GM12878 (cell line): ENCODE results near the gene PIP5K1A. TPM values are rescaled to one million over a fixed set of nuclear protein-coding genes. Genes with fewer than 3 reads are reported as not detected.

Source experiments
- BCLAF1 ChIP-seq: fragments of 450-650 bp; IDR thresholded peaks from 2 replicates; pipeline ENCODE4 v1.6.1; 2017; ENCODE audit warnings: antibody characterized with exemption, mild to moderate bottlenecking, moderate library complexity
- CHD2 ChIP-seq: IDR thresholded peaks from 2 replicates; pipeline ENCODE4 v1.6.1; 2011; ENCODE audit warnings: low read depth, low read length, improper control_type of control experiment, borderline replicate concordance
- CHD4 ChIP-seq: fragments of 200-600 bp; sonication (generic); IDR thresholded peaks from 2 replicates; pipeline ENCODE4 v1.6.1; 2016; ENCODE audit warnings: mild to moderate bottlenecking
- CREB1 ChIP-seq: IDR thresholded peaks from 2 replicates; pipeline ENCODE4 v1.6.1; 2012; ENCODE audit warnings: low read depth, mild to moderate bottlenecking, inconsistent platforms
- FOXM1 ChIP-seq: IDR thresholded peaks from 2 replicates; pipeline ENCODE4 v1.6.1; 2012; ENCODE audit warnings: low read depth, mild to moderate bottlenecking, inconsistent platforms, low read length, moderate library complexity
- GABPA ChIP-seq: IDR thresholded peaks from 2 replicates; pipeline ENCODE4 v1.6.1; 2014; ENCODE audit warnings: antibody characterized with exemption, low read depth, mild to moderate bottlenecking, inconsistent platforms
- PRDM15 ChIP-seq: fragments of 450-650 bp; formaldehyde crosslinking; IDR thresholded peaks from 2 replicates; pipeline ENCODE4 v1.4.0; 2020; ENCODE audit warnings: mild to moderate bottlenecking, moderate library complexity
- RAD51 ChIP-seq: fragments of 450-650 bp; IDR thresholded peaks from 2 replicates; pipeline ENCODE4 v1.6.1; 2016; ENCODE audit warnings: moderate library complexity, mild to moderate bottlenecking, inconsistent platforms
- SKIL ChIP-seq: fragments of 450-650 bp; IDR thresholded peaks from 2 replicates; pipeline ENCODE4 v1.6.1; 2017; ENCODE audit warnings: mild to moderate bottlenecking, low read depth, inconsistent platforms; ENCODE audit not compliant: poor library complexity, severe bottlenecking
- SMC3 ChIP-seq: IDR thresholded peaks from 2 replicates; pipeline ENCODE4 v1.6.1; 2011; ENCODE audit warnings: low read length, improper control_type of control experiment, borderline replicate concordance
- SP1 ChIP-seq: IDR thresholded peaks from one replicate; pipeline ENCODE4 v1.6.1; 2011; ENCODE audit warnings: low read depth, low read length
- SREBF2 ChIP-seq: IDR thresholded peaks from 2 replicates; pipeline ENCODE4 v1.6.1; 2012; ENCODE audit warnings: mild to moderate bottlenecking, low read length
- SRF ChIP-seq, 2 experiments: IDR thresholded peaks; 2 replicates each; pipeline ENCODE4 v1.6.1; 2011; ENCODE audit warnings: low read depth in 2 of 2, low read length in 2 of 2, mild to moderate bottlenecking in 1 of 2, moderate library complexity in 1 of 2
- TCF12 ChIP-seq: IDR thresholded peaks from 2 replicates; pipeline ENCODE4 v1.6.1; 2011; ENCODE audit warnings: low read depth, mild to moderate bottlenecking, low read length
- WRNIP1 ChIP-seq: IDR thresholded peaks from 2 replicates; pipeline ENCODE4 v1.6.1; 2011; ENCODE audit warnings: low read depth, low read length, improper control_type of control experiment, borderline replicate concordance
- ZBTB40 ChIP-seq: fragments of 450-650 bp; IDR thresholded peaks from 2 replicates; pipeline ENCODE4 v1.6.1; 2016; ENCODE audit warnings: mild to moderate bottlenecking, moderate library complexity, borderline replicate concordance
- ZNF384 ChIP-seq: IDR thresholded peaks from 2 replicates; pipeline ENCODE4 v1.6.1; 2012; ENCODE audit warnings: low read depth, mild to moderate bottlenecking, low read length, improper control_type of control experiment, borderline replicate concordance
- polyA plus RNA-seq, 11 experiments: library from polyadenylated mRNA; depleted of rRNA in 4 of 11; unstranded in 6 of 11; stranded (reverse) in 5 of 11; fragments of >200 nt; fragmentation: Nextera tagmentation in 4 of 11; fragmentation: Illumina TruSeq in 1 of 11; extraction: Ambion mirVana in 4 of 11; extraction: Trizol in 1 of 11; gene quantifications; 1 replicate in 1 of 11; 2 replicates in 10 of 11; pipeline versions ENCODE4 v1.2.1 to v1.2.3, GENCODE V29; 2011 to 2016; ENCODE audit warnings: inconsistent platforms in 2 of 11, missing spikeins in 2 of 11, low read depth in 1 of 11
- total RNA-seq, 4 experiments: library from RNA; depleted of rRNA in 3 of 4; stranded (reverse); fragments of >200 nt in 3 of 4; fragmentation: Illumina TruSeq in 1 of 4; extraction: Trizol in 1 of 4; gene quantifications; 2 replicates each; pipeline versions ENCODE4 v1.2.1 to v1.2.3, GENCODE V29; 2013 to 2021

The PIP5K1A gene
- total and polyA plus RNA-seq, 10 of the 15 experiments (the other 5 are each of a cell fraction or from before 2014, with no cell fraction given): 4.5 to 114 (median 51.5) TPM

GRCh38 chr1:151165738-151166504 lies 32.4 kb upstream of the PIP5K1A start, which contains the start of the genes LYSMD1 and SCNM1 (continued):
- TF ChIP-seq SKIL: peak; percentile 65
- peak; percentile 93 for TF ChIP-seq CHD2
- TF ChIP-seq SREBF2: no peak
- peak; percentile 92 for TF ChIP-seq ZNF384
- peak in 1 of 2 experiments; percentile 56; a peak in 2 of 4 replicates for TF ChIP-seq SRF (IDR thresholded peaks at IDR 0.05; ENCODE audit: low read depth in 2 of 2, low read length in 2 of 2)
- TF ChIP-seq ZBTB40: peak; percentile 95
- TF ChIP-seq RAD51: no peak; the same call in 1 of the 2 replicates
- TF ChIP-seq CREB1: peak; percentile 92
- TF ChIP-seq SMC3: no peak
- 0 out of 2 replicates have a peak, but pooled peaks have one; percentile 3 for TF ChIP-seq FOXM1
- TF ChIP-seq TCF12: no peak
- no peak for TF ChIP-seq BCLAF1
- TF ChIP-seq SP1: peak; percentile 79
- TF ChIP-seq GABPA: peak; percentile 96
- TF ChIP-seq WRNIP1: peak; percentile 90
- no peak for TF ChIP-seq CHD4
- TF ChIP-seq PRDM15 (CRISPR knock-in tag): no peak
